ENCODE data around the gene ALKBH3.

GRCh38 chr11:43842021-43842420, 38.6 kb upstream of the ALKBH3 start:
- TF ChIP-seq CTCF (IDR thresholded peaks at IDR 0.05) (no peak), ZFX (IDR thresholded peaks at IDR 0.05; ENCODE audit: borderline replicate concordance) (no peak)

Measured in 22Rv1 (cell line).